Measurements from ENCODE around the gene CACHD1. TPM values are rescaled to one million over a fixed set of nuclear protein-coding genes. Genes with fewer than 3 reads are reported as not detected.

The CACHD1 gene
- total and polyA plus RNA-seq, 2 of the 8 experiments (the other 6 are each of a cell fraction or from before 2014, with no cell fraction given), result 22.2 to 42.5 TPM

GRCh38 chr1:64488862-64489261 is 18.9 kb downstream of the CACHD1 start (continued):
- TF ChIP-seq SRF (IDR thresholded peaks at IDR 0.05; ENCODE audit: low read depth, low read length), result no peak

Measured in H1 (cell line).